NCI-H774 (cell line): ENCODE results near the gene PSMB7.

ENCODE experiments used
- DNase-seq: peaks from one replicate; lab custom pipeline; 2025; lab: John Stamatoyannopoulos, UW

PSMB7 gene

GRCh38 chr9:124356745-124357390, 58.4 kb downstream of the PSMB7 start:
- DNase-seq = no peak

- DNase-seq = no peak
Observed at GRCh38 chr9:124355941-124356744, 59.1 kb downstream of the PSMB7 start.

- no peak for DNase-seq
Observed at GRCh38 chr9:124355039-124355940, 60.0 kb downstream of the PSMB7 start.

- DNase-seq = no peak
Observed at GRCh38 chr9:124354346-124355038, 60.8 kb downstream of the PSMB7 start.

GRCh38 chr9:124353811-124354274, 61.4 kb downstream of the PSMB7 start:
- no peak for DNase-seq

GRCh38 chr9:124353166-124353768, 62.0 kb downstream of the PSMB7 start:
- DNase-seq = no peak

GRCh38 chr9:124352616-124353015, 62.6 kb downstream of the PSMB7 start:
- DNase-seq = no peak

- DNase-seq = no peak
Observed at GRCh38 chr9:124351672-124352468, 63.4 kb downstream of the PSMB7 start.

- DNase-seq = no peak
Observed at GRCh38 chr9:124350494-124351263, 64.6 kb downstream of the PSMB7 start.

- DNase-seq = no peak
Observed at GRCh38 chr9:124349675-124350493, 65.4 kb downstream of the PSMB7 start.

- no peak for DNase-seq
Observed at GRCh38 chr9:124349267-124349666, 66.0 kb downstream of the PSMB7 start.

- DNase-seq = no peak
Observed at GRCh38 chr9:124348831-124349230, 66.4 kb downstream of the PSMB7 start.

GRCh38 chr9:124348363-124348762, 66.9 kb downstream of the PSMB7 start:
- no peak for DNase-seq

GRCh38 chr9:124347968-124348358, 67.3 kb downstream of the PSMB7 start:
- DNase-seq = no peak

- DNase-seq = no peak
Observed at GRCh38 chr9:124347206-124347967, 67.9 kb downstream of the PSMB7 start.

GRCh38 chr9:124346347-124347163, 68.7 kb downstream of the PSMB7 start:
- DNase-seq = no peak

GRCh38 chr9:124345751-124346281, 69.4 kb downstream of the PSMB7 start:
- DNase-seq = no peak
